GM21423 (cell line): ENCODE measurements around the gene PKN1.
"Not testable (repeated sequence)": the region's sequence is repeated elsewhere in the genome, so short reads cannot be mapped to it uniquely, and the experiment has no call there.

Source experiments
- ATAC-seq: cut with Tn5 transposase; IDR thresholded peaks from one replicate; pipeline ENCODE4 v1.9.1; 2021; ENCODE audit warnings: mild to moderate bottlenecking, moderate library complexity; ENCODE audit not compliant: unreplicated experiment

PKN1 gene

GRCh38 chr19:14479975-14480699 is 47.0 kb downstream of the PKN1 start:
- no peak for ATAC-seq

GRCh38 chr19:14480700-14481079 is 47.6 kb downstream of the PKN1 start:
- no peak for ATAC-seq

GRCh38 chr19:14482172-14482941 is 49.3 kb downstream of the PKN1 start:
- ATAC-seq: no peak

- no peak for ATAC-seq
These were observed 54.4 kb downstream of the PKN1 start for GRCh38 chr19:14487370-14488125.

GRCh38 chr19:14492756-14493337 is 59.7 kb downstream of the PKN1 start:
- no peak for ATAC-seq

GRCh38 chr19:14494411-14494810 is 61.3 kb downstream of the PKN1 start:
- ATAC-seq: no peak

- ATAC-seq: no peak
These were observed 62.0 kb downstream of the PKN1 start for GRCh38 chr19:14494910-14495671.

- ATAC-seq: no peak
These were observed 62.5 kb downstream of the PKN1 start for GRCh38 chr19:14495672-14496028.

GRCh38 chr19:14496029-14496833 is 63.1 kb downstream of the PKN1 start, which contains the start of gene GIPC1:
GIPC1 (minus strand) TSS chr19:14496127; CDS start chr19:14482976, 13,151 bp downstream.
- no peak for ATAC-seq

GRCh38 chr19:14496834-14497227 is 63.7 kb downstream of the PKN1 start:
- no peak for ATAC-seq

GRCh38 chr19:14497228-14497921 is 64.3 kb downstream of the PKN1 start:
- ATAC-seq: no peak

GRCh38 chr19:14502334-14503092 is 69.4 kb downstream of the PKN1 start:
- no peak for ATAC-seq

GRCh38 chr19:14503285-14503684 is 70.2 kb downstream of the PKN1 start:
- ATAC-seq: no peak

GRCh38 chr19:14504575-14504974 is 71.5 kb downstream of the PKN1 start:
- not testable (repeated sequence) for ATAC-seq

GRCh38 chr19:14505488-14506239 is 72.6 kb downstream of the PKN1 start:
- ATAC-seq: no peak

- ATAC-seq: no peak
These were observed 74.8 kb downstream of the PKN1 start for GRCh38 chr19:14507704-14508542.
